ENCODE results near the gene IMPDH2. TPM values are rescaled to one million over a fixed set of nuclear protein-coding genes. Genes with fewer than 3 reads are reported as not detected.

IMPDH2 gene
- total and polyA plus RNA-seq, 10 of the 15 experiments (the other 5 are each of a cell fraction or from before 2014, with no cell fraction given), result 190 to 424 (median 345) TPM

DNA sequence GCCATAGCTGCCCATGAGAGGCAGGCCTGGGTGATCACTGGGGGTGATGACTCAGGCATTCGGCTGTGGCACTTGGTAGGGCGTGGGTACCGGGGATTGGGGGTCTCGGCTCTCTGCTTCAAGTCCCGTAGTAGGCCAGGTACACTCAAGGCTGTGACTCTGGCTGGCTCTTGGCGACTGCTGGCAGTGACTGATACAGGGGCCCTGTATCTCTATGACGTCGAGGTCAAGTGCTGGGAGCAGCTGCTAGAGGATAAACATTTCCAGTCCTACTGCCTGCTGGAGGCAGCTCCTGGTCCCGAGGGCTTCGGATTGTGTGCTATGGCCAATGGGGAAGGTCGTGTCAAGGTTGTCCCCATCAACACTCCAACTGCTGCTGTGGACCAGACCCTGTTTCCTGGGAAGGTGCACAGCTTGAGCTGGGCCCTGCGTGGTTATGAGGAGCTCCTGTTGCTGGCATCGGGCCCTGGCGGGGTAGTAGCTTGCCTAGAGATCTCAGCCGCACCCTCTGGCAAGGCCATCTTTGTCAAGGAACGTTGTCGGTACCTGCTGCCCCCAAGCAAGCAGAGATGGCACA is 16.7 kb downstream of the IMPDH2 start:
- ChIA-PET POLR2A (interaction anchor here (0.9 to 2.6 kb wide), 2 partner anchors 9 to 83 kb away, joined by 3 to 7 read pairs; partner anchors contain the start of gene NDUFAF3), CTCF (interaction anchor here (0.6 to 4.7 kb wide), 6 partner anchors 10 to 277 kb away, joined by 3 to 44 read pairs (median 3); partner anchors contain the start of genes IMPDH2 and NDUFAF3), RAD21 (ENCODE audit: unreplicated experiment) (interaction anchor here (1.7 to 2.5 kb wide), 2 partner anchors 23 to 25 kb away, joined by 5 to 9 read pairs; partner anchors contain the start of gene P4HTM), SMC1A (ENCODE audit: uncharacterized antibody, unreplicated experiment) (no interaction called here)
- no peak overlapping the region for H3K27ac ChIP-seq (ENCODE audit: control insufficient read depth, insufficient read depth)
- no TSS peak for BruUV-seq (replicated peaks)
- no peak overlapping the region for H3K4me3 ChIP-seq
- TF ChIP-seq CHD4 (IDR thresholded peaks at IDR 0.05), result no peak
- no peak for TF ChIP-seq NR2C2 (IDR thresholded peaks at IDR 0.05; ENCODE audit: borderline replicate concordance, control insufficient read depth, insufficient read length, low read depth)
- TF ChIP-seq SMC3 (IDR thresholded peaks at IDR 0.05; ENCODE audit: borderline replicate concordance, low read length), result no peak
- no peak for TF ChIP-seq EP300 (IDR thresholded peaks at IDR 0.05; ENCODE audit: borderline replicate concordance in 1 of 2, control insufficient read depth in 1 of 2, low read depth in 2 of 2, low read length in 2 of 2)
- TF ChIP-seq, protein P1, sequence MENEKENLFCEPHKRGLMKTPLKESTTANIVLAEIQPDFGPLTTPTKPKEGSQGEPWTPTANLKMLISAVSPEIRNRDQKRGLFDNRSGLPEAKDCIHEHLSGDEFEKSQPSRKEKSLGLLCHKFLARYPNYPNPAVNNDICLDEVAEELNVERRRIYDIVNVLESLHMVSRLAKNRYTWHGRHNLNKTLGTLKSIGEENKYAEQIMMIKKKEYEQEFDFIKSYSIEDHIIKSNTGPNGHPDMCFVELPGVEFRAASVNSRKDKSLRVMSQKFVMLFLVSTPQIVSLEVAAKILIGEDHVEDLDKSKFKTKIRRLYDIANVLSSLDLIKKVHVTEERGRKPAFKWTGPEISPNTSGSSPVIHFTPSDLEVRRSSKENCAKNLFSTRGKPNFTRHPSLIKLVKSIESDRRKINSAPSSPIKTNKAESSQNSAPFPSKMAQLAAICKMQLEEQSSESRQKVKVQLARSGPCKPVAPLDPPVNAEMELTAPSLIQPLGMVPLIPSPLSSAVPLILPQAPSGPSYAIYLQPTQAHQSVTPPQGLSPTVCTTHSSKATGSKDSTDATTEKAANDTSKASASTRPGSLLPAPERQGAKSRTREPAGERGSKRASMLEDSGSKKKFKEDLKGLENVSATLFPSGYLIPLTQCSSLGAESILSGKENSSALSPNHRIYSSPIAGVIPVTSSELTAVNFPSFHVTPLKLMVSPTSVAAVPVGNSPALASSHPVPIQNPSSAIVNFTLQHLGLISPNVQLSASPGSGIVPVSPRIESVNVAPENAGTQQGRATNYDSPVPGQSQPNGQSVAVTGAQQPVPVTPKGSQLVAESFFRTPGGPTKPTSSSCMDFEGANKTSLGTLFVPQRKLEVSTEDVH (IDR thresholded peaks at IDR 0.05; ENCODE audit: low read depth, partially characterized antibody), result no peak
- no peak for TF ChIP-seq MYB (IDR thresholded peaks at IDR 0.05; ENCODE audit: borderline replicate concordance, low read depth, low read length)
- no peak for TF ChIP-seq RB1 (IDR thresholded peaks at IDR 0.05; ENCODE audit: borderline replicate concordance)
- no peak for TF ChIP-seq ZNF622 (IDR thresholded peaks at IDR 0.05)
- no peak for TF ChIP-seq PML (IDR thresholded peaks at IDR 0.05; ENCODE audit: low read length)
- TF ChIP-seq, protein P2, sequence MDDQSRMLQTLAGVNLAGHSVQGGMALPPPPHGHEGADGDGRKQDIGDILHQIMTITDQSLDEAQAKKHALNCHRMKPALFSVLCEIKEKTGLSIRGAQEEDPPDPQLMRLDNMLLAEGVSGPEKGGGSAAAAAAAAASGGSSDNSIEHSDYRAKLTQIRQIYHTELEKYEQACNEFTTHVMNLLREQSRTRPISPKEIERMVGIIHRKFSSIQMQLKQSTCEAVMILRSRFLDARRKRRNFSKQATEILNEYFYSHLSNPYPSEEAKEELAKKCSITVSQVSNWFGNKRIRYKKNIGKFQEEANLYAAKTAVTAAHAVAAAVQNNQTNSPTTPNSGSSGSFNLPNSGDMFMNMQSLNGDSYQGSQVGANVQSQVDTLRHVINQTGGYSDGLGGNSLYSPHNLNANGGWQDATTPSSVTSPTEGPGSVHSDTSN (IDR thresholded peaks at IDR 0.05; ENCODE audit: insufficient replicate concordance, low read depth, low read length), result no peak
- no peaks in the 10 kb centered on the region for H3K9me3 ChIP-seq (replicated peaks; ENCODE audit: control insufficient read depth, insufficient read depth, low read length)
- in situ Hi-C loops (cut with MboI), result no loop called here
- peaks cover 27% of the 10 kb centered on the region for H3K79me2 ChIP-seq (ENCODE audit: control insufficient read depth, insufficient read depth, low read length)
- no peaks in the 10 kb centered on the region for H3K27me3 ChIP-seq (replicated peaks in 1 of 2; ENCODE audit: control insufficient read depth in 2 of 2, insufficient read depth in 2 of 2, low read length in 1 of 2)
- no peak overlapping the region for H3K4me2 ChIP-seq (ENCODE audit: control insufficient read depth, insufficient read depth)
- H3K36me3 ChIP-seq (ENCODE audit: control insufficient read depth in 2 of 2, insufficient read depth in 2 of 2, low read length in 1 of 2), result peaks cover 24 to 30% of the 10 kb centered on the region in 2 experiments
- peaks cover 12% of the 10 kb centered on the region for H3K4me1 ChIP-seq (ENCODE audit: control insufficient read depth, insufficient read depth, low read length)
- no peak for FAIRE-seq
- peaks cover 8% of the 10 kb centered on the region; the same call in 1 of the 2 replicates for H4K20me1 ChIP-seq (ENCODE audit: control insufficient read depth, insufficient read depth)
- no peak for ATAC-seq
- DNase-seq (ENCODE audit: low read depth, low spot score), result no peak
- no peak overlapping the region for H2AFZ ChIP-seq (ENCODE audit: control insufficient read depth, low read depth, low read length)
- H3K9ac ChIP-seq (ENCODE audit: control insufficient read depth, insufficient read depth, low read length), result no peak overlapping the region
- intact Hi-C loops (cut with micrococcal nuclease; ENCODE audit: unreplicated experiment), result no loop called here
- WGBS (ENCODE audit: insufficient coverage, insufficient replicate concordance, low lambda C conversion rate, missing lambda C conversion rate), result 89% methylated on average over 17 of the region's 17 CpGs

Measured in GM12878 (cell line).